ENCODE data around the gene TMEM271.
"Not testable (repeated sequence)": the region's sequence is repeated elsewhere in the genome, so short reads cannot be mapped to it uniquely, and the experiment has no call there.

TMEM271 gene

DNA sequence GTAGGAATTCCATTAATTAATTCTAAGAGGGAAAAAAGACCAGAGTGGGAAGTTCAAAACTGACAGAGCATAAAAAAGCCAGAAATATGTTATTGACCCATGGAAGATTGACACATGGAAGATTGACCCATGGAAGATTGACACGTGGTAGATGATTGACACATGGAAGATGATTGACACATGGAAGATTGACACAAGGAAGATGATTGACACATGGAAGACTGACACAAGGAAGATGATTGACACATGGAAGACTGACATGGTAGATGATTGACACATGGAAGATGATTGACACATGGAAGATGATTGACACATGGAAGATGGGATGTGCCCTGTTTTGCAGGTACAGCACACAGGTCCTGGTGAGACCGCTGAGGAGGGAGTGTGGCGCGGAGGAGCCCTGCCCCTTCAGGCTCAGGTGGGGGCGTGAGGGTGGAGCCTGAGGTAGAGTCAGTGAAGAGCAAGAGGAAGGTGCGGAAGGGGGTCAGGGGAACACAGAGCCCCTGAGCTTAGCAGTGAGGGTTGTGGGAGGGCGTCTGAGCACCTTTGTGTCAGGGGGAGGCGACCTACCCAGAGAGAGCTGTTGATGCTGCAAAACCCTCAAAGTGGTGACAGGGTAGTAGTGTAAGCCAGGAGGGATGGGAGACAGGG, 33.4 kb upstream of the TMEM271 start:
- DNase-seq, result no peak

DNA sequence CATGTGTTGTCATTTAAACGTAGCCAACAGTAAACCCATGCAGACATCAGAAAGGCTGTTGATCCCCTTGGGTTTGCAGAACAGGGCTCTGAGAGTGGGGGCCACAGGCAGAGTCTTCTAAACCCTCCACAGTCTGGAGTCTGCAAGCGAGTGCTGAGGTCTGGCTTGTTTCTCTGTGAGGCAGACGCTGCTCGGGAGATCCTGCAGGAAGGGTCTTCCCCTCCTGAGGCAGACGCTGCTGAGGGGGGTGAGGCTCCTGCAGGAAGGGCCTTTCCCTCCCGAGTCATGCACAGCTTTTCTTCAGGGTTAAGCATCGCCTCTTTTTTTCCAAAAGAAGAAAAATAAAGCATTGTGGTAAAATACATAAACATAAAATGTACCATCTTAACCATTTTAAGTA, 32.1 kb upstream of the TMEM271 start:
- no peak for DNase-seq

DNA sequence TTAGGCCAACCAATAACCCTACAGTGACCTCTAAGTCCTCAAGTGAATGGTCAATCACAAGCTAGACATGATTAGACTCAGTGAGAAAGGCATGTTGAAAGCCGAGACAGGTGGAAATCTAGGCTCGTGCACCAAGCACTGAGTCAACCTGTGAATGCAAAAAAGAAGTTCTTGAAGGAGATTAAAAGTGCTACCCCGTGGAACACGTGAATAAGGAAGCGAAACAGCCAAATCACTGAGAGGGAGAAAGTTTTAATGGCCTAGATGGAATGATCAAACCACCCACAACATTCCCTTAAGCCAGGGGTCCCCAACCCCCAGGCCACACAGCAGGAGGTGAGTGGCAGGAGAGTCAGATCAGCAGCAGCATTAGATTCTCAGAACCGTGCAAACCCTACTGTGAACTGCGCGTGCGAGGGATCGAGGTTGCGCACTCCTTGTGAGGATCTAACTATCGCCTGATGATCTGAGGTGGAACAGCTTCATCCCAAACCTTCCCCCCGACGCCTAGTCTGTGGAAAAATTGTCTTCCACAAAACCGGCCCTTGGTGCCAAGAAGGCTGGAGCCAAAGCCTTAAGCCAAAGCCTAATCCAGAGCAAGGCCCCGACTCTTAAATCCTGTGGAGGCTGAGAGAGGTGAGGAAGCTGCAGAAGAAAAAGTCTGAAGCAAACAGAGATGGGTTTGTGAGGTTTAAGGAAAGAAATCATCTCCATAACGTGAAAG, 29.8 kb upstream of the TMEM271 start:
- DNase-seq, result no peak

DNA sequence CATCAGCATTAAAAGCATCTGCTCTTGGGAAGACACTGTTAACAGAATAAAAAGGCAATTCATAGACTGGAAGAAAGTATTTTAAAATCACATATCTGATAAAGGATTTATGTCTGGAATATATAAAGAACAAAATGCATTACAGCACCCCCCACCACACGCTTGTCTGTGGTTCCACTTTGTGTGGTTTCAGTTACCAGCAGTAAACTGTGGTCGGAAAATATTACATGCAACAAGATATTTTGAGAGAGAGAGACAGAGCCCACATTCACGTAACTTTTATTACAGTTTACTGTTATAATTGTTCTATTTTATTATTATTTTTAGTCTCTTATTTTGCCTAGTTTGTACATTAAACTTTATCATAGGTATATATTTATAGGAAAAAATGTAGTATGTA, 28.0 kb upstream of the TMEM271 start:
- no peak for DNase-seq

DNA sequence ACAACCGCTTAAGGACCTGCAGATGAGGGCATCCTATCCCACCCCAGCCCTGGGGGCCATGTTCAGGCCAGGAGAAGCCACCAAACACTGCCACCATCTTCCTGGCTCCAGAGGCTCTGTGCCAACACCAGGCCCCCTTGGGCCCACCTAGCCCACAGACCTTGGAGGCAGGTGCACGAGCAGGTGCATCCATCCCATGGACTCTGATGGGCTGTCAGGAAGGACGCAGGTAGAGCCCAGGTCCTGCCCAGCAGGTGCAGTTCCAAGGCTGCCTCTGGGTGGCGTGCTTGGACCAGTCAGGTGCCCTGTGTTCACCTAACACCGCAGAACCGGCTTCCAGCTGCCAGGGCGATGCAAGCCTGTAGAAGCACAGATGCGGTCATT, 26.5 kb upstream of the TMEM271 start:
- peak; percentile 69 for DNase-seq

DNA sequence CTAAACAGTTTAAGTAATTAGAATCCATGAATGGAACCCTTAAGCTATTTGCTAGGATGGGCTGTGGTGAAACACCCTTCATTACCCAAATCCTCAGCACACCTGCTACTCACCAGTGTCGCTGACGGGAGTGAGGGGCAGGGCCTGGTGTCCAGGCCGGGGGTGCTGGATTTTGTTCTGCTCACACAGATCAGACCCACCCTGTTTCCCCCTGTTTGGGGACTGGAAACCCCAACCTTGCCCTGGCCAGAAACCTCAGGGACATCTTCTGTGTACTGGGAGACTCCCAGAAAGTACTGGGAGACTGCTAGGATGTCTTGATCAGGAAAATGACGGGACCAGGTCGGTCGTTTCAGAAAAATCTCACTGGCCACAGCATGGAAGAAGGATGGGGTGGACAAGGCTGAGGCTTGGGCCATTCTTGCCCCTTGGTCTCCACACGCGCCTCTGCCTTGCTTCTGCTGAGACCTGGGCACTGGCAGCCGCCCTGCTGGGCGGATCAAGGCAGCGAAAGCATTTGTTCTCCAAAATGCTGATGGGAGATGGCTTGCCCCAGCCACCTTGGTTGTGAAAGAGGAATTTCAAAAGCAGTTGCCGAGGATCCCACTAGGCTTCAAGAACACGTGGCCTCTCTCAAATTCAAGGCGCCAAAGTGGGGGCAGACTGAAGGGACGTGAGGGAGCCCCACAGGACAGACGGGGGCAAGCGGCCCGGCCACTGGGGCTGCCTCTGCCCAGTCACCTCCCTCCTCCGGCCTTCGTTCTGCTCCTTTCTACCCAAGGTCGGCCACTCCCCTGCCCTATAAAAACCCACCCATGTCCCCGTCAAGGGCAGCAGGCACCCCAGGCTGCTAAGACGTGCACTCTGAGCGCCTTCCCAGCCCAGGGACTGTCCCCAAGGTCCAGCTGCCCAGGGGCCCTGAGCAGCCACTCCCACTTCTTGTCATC, 25.8 kb upstream of the TMEM271 start:
- no peak for DNase-seq

DNA sequence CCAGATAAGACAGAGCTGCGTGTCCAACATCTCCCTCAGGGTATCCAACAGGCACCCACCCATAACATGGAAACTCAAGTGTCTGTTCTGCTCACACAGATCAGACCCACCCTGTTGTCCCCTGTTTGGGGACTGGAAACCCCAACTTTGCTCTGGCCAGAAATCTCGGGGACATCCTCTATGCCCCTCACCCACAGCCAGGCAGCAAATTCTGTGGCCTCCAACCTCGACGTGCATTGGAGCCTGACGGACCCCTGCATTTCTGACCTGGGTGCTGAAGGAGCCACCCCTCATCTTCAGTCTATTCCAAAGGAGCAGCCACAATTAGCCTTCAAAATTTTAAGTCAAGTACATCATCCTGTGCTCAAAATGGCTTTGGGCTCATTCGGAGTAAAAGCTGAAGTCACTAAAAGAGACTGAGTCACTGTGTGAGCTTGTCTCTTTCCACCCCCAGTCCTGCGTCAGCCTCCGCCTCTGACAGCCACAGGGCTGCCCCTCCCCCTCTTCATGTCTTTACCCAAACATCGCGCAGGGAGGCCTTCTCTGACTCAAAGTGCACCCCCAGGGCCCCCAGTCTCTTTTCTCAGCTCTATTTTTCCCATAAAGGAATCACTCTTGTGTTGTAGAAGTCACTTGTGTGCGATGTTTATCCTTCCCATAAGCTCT, 24.9 kb upstream of the TMEM271 start:
- no peak for DNase-seq

DNA sequence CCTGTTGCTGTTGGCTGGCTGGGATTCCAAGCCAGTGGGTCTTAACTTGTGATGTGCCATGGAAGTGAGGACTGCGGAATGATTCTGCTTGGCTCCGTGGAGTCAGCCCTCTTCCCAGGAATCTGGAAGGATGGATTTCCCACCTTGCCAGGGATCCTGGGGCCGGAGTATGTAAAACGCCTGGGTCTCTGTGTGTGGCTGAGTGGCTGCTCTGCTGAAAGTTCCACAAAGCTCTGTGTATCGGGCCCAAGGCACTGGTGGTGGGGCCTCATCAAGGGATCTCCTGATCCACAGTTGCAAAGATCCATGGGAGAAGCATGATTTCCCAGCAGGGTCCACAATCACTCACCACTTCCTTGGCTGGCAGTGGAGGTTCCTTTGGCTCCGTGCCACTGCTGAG, 24.1 kb upstream of the TMEM271 start:
- no peak for DNase-seq

DNA sequence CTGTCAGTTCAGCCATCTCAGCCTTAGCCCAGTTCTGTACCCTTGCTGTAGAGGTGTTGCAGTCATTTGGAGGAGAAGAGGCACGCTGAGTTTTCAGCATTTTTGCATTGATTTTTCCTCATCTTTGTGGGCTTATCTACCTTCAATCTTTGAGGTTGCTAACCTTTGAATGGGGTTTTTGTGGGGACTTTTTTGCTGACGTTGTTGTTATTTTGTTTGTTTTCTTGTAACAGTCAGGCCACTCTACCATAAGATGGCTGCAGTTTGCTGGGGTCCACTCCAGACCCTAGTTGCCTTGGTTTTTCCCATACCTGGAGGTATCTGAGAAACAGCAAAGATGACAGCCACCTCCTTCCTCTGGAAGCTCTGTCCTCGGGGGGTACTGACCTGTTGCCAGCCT, 22.8 kb upstream of the TMEM271 start:
- DNase-seq, result no peak

DNA sequence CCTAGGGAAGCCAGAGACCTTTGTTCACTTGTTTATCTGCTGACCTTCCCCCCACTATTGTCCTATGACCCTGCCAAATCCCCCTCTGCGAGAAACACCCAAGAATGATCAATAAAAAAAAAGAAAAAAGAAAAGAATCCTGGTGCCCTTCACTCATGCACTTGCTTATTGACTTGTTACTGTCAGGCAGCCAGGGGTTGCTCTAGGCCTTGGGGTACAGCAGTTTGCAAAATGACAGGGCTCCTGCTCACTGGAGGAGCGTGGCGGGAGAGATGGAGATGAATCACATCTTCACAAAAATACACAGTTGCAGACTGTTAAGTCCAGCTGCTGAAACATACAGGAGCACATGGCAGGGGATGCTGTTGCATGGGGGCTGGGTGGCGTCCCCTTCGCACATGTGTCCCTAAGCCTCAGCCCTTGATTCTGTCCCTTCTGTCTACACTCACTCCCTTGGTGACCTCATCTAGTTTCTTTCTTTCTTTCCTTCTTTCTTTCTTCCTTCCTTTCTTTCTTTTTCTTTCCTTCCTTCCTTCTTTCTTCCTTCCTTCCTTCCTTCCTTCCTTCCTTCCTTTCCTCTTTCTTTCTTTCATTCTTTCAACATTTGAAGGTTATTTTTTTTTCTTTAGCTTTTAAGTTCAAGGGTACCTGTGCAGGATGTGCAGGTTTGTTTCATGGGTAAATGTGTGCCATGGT, 16.9 kb upstream of the TMEM271 start:
- no peak for DNase-seq

DNA sequence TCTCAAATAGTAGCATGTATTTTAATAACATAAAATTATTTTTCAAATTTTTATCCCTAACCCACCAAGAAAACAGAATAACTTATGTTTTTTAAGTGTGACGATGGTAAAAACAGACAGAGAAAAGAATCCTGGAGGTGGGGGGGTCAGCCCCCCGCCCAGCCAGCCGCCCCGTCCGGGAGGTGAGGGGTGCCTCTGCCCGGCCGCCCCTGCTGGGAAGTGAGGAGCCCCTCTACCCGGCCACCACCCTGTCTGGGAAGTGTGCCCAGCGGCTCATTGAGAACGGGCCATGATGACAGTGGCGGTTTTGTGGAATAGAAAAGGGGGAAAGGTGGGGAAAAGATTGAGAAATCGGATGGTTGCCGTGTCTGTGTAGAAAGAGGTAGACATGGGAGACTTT, 16.1 kb upstream of the TMEM271 start:
- DNase-seq, result not testable (repeated sequence)

DNA sequence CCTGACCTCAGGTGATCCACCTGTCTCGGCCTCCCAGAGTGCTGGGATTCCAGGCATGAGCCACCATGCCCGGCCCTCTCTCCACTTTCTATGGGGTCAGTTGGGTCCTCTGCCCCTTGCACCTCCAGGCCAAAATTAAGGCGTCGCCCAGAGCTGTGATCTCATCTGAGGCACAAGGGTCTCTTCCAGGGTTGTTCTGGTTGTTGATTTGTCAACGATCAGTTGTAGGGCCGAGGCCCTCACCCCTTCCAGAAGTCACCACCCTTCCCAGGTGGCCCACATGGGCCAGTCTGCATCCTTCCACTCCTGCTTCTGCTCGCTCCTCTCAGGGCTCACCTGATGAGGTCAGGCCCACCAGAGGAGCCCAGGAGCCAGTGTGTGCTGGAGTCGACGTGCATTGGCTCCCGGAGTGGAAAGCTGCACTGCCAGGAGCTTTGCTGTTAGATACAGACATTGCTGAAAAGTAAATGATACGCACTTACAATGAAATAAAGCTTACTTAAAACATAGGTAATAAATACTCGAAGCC, 14.3 kb upstream of the TMEM271 start:
- DNase-seq, result no peak

DNA sequence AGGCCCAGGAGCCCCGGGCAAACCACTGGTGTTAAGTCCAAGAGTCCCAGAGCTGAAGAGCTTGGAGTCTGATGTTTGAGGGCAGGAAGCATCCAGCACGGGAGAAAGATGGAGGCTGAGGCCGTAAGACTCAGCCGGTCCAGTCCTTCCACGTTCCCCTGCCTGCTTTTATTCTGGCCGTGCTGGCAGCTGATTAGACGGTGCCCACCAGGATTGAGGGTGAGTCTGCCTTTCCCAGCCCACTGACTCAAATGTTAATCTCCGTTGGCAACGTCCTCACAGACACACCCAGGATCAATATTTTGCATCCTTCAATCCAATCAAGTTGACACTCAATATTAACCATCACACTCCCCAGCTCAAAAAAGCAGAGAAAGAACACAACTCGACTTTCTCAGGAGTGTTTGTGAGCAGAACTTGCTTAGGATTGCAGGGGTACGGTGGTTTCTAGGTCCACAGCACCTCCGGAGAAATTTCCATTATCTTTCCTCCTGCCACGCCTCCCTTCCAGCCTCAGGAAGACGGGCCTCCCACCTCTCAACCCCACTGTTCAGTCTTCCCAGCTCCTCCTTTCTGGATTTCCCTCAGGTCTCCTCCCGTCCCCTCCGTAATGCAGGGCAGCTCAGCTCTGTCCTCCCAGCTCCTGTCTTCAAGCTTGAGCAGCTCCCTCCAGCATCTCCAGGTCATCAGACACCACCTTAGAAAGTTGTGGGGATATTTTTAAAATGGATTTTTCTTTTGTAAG, 13.3 kb upstream of the TMEM271 start:
- no peak for DNase-seq

DNA sequence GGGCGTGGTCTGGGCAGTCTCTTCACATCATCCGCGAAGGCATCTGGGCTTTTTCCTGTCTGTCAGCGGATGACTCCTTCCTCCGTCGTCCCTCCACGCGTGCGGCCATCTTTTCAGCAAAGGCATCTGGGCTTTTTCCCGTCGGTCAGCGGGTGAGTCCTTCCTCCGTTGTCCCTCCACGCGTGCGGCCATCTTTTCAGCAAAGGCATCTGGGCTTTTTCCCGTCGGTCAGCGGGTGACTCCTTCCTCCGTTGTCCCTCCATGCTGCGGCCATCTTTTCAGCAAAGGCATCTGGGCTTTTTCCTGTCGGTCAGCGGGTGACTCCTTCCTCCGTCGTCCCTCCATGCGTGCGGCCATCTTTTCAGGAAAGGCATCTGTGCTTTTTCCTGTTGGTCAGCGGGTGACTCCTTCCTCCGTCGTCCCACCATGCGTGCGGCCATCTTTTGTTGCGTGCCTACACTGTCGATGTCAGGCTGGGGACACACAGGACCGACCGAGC, 12.3 kb upstream of the TMEM271 start:
- no peak for DNase-seq

DNA sequence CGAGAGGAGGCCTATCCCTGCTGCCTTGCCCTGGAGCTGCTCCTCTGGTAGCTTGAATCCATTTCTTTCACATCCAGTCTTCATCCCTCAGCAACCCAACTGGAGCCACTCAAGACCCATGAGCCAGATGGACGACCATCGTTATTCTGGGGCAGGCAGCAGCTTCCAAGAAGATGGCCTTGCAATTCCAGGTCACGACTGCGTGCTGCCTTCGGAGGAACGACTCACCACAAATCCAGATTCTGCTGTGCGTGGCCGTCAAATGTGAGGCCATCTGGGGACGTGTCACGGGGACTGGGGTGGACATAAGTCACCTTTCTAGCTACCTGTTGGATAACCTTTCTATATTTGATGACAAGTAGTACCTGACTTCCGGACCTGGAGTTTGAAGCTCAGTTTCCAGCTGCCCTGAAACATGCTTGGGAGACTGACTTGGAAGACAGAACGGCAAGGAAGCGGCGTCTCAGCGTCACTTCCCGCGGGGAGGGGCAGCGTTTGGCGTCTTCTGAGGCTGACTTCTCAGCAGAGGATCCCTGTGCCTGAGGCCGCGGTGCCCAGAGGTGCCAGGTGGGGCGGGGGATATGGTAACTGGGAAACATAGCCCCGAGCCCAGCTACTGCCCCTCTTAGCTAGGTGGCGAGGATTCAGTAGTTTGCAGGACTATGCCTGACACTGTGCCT, 11.7 kb upstream of the TMEM271 start:
- no peak for DNase-seq

DNA sequence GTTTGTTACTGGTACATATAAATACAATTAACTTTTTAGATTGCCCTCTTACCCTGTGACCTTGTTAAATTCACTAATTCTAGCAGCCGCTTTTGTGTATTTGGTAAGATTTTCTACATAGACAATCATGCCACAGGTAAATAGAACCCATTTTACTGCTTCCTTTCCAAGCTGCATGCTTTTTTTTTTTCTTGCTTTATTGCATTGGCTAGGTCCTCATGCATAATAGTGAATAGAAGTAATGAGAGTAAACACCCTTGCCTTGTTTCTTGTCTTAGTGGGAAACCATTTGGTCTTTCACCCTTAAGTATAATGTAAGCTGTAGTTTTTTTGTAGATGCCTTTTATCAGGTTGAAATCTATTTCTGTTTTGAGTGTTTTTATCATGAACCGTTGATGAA, 7.7 kb upstream of the TMEM271 start:
- no peak for DNase-seq

DNA sequence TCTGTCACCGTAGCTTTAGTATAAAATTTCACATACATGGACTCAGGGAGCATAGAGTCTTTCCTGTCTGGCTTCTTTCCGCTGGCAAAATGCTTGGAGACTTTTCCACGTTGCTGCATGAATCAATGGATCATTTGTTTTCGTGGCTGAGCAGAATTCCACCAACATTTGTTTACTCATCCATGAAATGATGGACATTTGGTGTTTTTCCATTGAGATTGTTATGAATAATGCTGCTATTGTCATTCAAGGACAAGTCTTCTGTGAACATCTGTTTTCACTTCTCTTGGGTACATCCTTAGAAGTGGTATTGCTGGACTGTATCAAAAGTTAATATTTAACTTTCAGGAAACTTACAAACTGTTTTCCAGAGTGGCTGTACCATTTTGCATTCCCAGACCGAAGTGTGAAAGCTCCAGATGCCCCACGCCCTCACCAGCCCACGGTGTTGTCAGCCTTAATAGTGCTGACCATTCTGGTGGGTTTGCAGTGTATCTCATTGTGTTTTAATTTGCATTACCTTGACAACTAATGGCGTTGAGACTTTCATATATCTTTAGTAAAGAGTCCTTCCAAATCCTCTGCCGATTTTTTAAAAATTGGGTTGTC, 5.8 kb upstream of the TMEM271 start:
- no peak for DNase-seq

DNA sequence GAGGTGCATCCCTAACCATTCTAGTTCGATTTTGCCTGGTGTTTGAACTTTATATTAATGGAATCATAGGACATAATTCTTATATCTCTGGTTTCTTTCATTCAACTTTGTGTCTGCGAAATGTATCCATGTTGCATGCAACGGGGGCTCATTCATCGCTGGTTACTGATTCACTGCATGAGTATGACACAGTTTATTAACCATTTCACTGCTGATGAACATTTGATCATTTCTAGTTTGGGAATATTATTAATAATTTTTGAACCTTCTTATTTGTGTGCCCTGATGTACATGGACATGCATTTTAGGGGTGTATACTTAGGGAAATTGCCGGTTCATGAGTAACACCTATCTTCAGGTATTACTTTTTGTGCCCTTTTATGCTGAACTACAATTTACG, 5.1 kb upstream of the TMEM271 start:
- DNase-seq, result no peak

DNA sequence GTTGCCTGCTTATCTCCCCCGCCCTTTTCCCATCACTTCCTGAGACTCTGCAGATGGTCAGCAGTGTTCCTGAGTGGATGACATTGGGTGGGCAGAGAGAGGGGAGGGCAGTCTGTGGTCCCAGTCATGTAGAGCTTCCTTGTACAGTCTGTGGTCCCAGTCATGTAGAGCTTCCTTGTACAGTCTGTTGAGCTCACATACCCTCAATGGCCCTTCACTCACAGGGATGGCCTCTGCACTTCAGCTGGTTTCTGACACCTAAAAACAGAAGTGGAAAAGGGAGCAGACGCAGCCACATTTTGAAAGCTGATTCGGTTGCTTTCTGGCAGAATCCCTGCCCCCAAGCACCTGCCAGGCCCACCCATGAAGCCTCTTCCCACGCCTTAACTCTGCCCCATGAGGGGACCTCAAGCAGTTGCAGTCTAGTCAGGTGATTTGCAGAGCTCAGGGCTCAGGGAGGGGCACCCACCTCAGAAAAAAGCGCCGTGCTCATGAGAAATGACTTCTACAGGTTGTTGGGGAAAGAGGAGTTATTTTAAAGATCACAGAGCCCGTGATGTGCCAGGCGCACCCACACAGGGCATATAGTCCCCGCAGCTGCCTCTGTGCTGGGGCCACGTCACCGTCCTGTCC, 3.6 kb upstream of the TMEM271 start:
- no peak for DNase-seq
